Measurements from ENCODE around the gene USP31.

- TF ChIP-seq, protein P1, sequence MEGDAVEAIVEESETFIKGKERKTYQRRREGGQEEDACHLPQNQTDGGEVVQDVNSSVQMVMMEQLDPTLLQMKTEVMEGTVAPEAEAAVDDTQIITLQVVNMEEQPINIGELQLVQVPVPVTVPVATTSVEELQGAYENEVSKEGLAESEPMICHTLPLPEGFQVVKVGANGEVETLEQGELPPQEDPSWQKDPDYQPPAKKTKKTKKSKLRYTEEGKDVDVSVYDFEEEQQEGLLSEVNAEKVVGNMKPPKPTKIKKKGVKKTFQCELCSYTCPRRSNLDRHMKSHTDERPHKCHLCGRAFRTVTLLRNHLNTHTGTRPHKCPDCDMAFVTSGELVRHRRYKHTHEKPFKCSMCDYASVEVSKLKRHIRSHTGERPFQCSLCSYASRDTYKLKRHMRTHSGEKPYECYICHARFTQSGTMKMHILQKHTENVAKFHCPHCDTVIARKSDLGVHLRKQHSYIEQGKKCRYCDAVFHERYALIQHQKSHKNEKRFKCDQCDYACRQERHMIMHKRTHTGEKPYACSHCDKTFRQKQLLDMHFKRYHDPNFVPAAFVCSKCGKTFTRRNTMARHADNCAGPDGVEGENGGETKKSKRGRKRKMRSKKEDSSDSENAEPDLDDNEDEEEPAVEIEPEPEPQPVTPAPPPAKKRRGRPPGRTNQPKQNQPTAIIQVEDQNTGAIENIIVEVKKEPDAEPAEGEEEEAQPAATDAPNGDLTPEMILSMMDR (IDR thresholded peaks at IDR 0.05): no peak
- no peak for TF ChIP-seq POLR2AphosphoS5 (IDR thresholded peaks at IDR 0.05)
- TF ChIP-seq POLR2A (IDR thresholded peaks at IDR 0.05): no peak
Observed at GRCh38 chr16:23134274-23134673, 15.0 kb downstream of the USP31 start.

Data from prostate gland (tissue), 2 donors.